Skeletal muscle tissue (tissue), 4 donors: ENCODE measurements around the gene USB1. TPM values are rescaled to one million over a fixed set of nuclear protein-coding genes. Genes with fewer than 3 reads are reported as not detected.

Experiments used
- H3K27ac ChIP-seq: one replicate; pipeline ENCODE4 v1.7.0; 2013; ENCODE audit warnings: mild to moderate bottlenecking, low read depth, low read length, inconsistent platforms
- H3K27me3 ChIP-seq, 3 donors: one replicate each; pipeline ENCODE4 v1.7.0; 2013; ENCODE audit warnings: low read length in 3 of 3; ENCODE audit not compliant: control insufficient read depth in 3 of 3, insufficient read depth in 3 of 3
- H3K36me3 ChIP-seq, 3 donors: one replicate each; pipeline ENCODE4 v1.7.0; 2013; ENCODE audit warnings: low read length in 3 of 3; ENCODE audit not compliant: control insufficient read depth in 3 of 3, insufficient read depth in 3 of 3
- H3K4me1 ChIP-seq, 3 donors: one replicate each; pipeline ENCODE4 v1.7.0; 2013; ENCODE audit warnings: low read length in 3 of 3, mild to moderate bottlenecking in 3 of 3; ENCODE audit not compliant: control insufficient read depth in 3 of 3, insufficient read depth in 3 of 3
- H3K4me3 ChIP-seq, 3 donors: one replicate each; pipeline ENCODE4 v1.7.0; 2013; ENCODE audit warnings: low read length in 3 of 3
- H3K9ac ChIP-seq, 3 donors: one replicate each; pipeline ENCODE4 v1.7.0; 2013; ENCODE audit warnings: low read length in 3 of 3, mild to moderate bottlenecking in 3 of 3, moderate library complexity in 2 of 3, low read depth in 1 of 3
- H3K9me3 ChIP-seq, 3 donors: one replicate each; pipeline ENCODE4 v1.7.0; 2013; ENCODE audit warnings: low read length in 3 of 3; ENCODE audit not compliant: control insufficient read depth in 3 of 3
- total RNA-seq: library from RNA; depleted of rRNA; stranded (reverse); fragments of >200 nt; gene quantifications from one replicate; pipeline ENCODE4 v1.2.3, GENCODE V29; 2014
- donor health status: Osteomylitis.

USB1 gene
- total RNA-seq, 1 donor from 2014 or later: 2.1 TPM

DNA sequence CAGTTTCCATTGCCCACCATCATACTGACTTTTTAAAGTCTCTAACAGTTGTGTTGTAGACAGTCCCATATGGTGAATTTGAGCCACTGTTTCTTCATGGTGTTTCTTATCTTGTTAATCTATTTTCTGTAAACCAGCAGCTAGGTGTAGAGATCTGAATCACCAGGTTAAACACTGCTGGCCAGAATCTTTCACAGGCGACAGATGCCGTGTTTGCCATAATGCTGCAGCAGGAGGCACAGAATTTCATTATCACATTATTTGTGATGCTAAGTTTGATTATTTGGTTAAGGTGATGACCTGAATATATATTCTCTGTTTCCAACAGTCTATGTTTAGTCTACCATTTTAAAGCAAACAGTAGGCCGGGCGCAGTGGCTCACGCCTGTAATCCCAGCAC, 18.8 kb upstream of the USB1 start:
- H3K27ac ChIP-seq: no peak overlapping the region
- H3K36me3 ChIP-seq: no peaks in the 10 kb centered on the region
- peaks cover 6 to 12% (median 10%) of the 10 kb centered on the region in 3 donors for H3K4me1 ChIP-seq
- H3K9me3 ChIP-seq: no peaks in the 10 kb centered on the region
- H3K4me3 ChIP-seq: no peak overlapping the region
- H3K27me3 ChIP-seq: peaks cover 7 to 23% (median 16%) of the 10 kb centered on the region in 3 donors
- no peak overlapping the region for H3K9ac ChIP-seq

DNA sequence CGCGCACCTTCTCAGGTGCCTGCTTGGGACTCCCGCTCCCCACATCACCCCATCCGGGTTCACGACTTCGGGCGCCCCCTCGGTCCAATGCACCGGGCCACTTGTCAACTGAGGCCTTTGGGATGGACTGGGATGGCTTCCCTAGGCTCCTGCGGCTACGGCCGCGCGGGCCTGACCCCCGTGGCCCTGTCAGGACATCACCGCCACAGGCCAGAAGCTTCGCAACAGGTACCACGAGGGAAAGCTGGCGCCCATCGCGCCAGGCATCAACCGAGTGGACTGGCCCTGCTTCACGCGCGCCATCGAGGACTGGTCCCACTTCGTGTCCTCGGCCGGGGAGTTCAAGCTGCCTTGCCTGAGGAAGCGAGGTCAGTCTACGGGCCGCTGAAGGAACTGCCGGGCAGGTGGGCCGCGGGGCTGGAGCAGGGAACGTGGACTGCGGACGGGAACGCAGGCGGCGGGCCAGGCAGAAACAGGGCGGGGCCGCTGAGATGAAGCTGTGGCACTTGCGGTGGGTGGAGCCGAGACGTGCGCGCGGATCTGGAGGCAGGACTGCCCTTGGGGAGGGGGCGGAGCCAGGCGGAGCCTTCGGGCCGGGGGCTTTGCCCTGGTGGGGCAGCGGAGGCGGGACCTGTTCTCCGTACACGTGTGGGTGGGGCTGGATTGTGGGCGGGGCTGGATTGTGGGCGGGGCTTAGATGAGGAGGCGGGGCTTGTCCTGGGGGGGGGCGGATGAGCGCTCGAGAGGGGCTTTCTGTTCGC, 16.6 kb upstream of the USB1 start:
- Histone ChIP-seq H3K27ac (no peak overlapping the region), H3K27me3 (peaks cover 7 to 23% (median 16%) of the 10 kb centered on the region in 3 donors), H3K4me1 (peaks cover 6 to 12% (median 10%) of the 10 kb centered on the region in 3 donors), H3K9ac (peak overlapping the region in 1 of 3 donors; percentile 57), H3K4me3 (peak overlapping the region; percentile 51 to 70 (median 69)), H3K9me3 (no peaks in the 10 kb centered on the region), H3K36me3 (no peaks in the 10 kb centered on the region)

- no peaks in the 10 kb centered on the region for H3K36me3 ChIP-seq
- no peaks in the 10 kb centered on the region for H3K9me3 ChIP-seq
- H3K27ac ChIP-seq: no peak overlapping the region
- peaks cover 7 to 23% (median 16%) of the 10 kb centered on the region in 3 donors for H3K27me3 ChIP-seq
- H3K4me1 ChIP-seq: peaks cover 6 to 12% (median 10%) of the 10 kb centered on the region in 3 donors
- H3K4me3 ChIP-seq: peak overlapping the region; percentile 51 to 70 (median 69)
- H3K9ac ChIP-seq: peak overlapping the region in 1 of 3 donors; percentile 16
Observed at GRCh38 chr16:57985204-57986181, 15.7 kb upstream of the USB1 start.

- H3K27me3 ChIP-seq: peaks cover 7 to 19% (median 16%) of the 10 kb centered on the region in 3 donors
- no peak overlapping the region for H3K27ac ChIP-seq
- H3K36me3 ChIP-seq: no peaks in the 10 kb centered on the region
- no peaks in the 10 kb centered on the region for H3K9me3 ChIP-seq
- no peak overlapping the region for H3K4me3 ChIP-seq
- no peak overlapping the region for H3K9ac ChIP-seq
- H3K4me1 ChIP-seq: peaks cover 6 to 12% (median 10%) of the 10 kb centered on the region in 3 donors
Observed at GRCh38 chr16:57986196-57986595, 15.0 kb upstream of the USB1 start.

GRCh38 chr16:57987441-57988177, 13.6 kb upstream of the USB1 start:
- no peaks in the 10 kb centered on the region for H3K9me3 ChIP-seq
- peaks cover 6 to 12% (median 10%) of the 10 kb centered on the region in 3 donors for H3K4me1 ChIP-seq
- peaks cover 4 to 19% (median 16%) of the 10 kb centered on the region in 3 donors for H3K27me3 ChIP-seq
- H3K27ac ChIP-seq: no peak overlapping the region
- H3K4me3 ChIP-seq: no peak overlapping the region
- no peak overlapping the region for H3K9ac ChIP-seq
- no peaks in the 10 kb centered on the region for H3K36me3 ChIP-seq

DNA sequence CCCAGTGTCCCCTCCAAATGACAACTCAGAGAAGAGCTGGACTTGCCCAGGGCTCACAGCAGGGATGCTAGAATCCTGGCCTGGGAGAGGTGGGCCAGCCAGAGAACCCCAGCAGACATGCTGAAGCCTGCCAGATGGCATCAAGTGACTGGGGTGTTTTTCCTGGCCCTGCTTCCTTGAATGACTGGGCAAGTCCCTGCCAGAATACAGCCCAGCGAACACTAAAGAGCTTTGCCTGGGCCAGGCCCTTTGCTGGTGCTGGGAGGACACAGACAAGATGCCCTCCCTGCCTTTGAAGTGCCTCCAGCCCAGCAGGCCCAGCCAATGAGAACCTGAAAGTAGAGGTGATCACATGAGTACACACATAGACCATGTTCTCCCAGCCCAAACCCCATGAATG, 12.3 kb upstream of the USB1 start:
- no peak overlapping the region for H3K9ac ChIP-seq
- no peak overlapping the region for H3K4me3 ChIP-seq
- peaks cover 6 to 12% (median 10%) of the 10 kb centered on the region in 3 donors for H3K4me1 ChIP-seq
- no peaks in the 10 kb centered on the region for H3K9me3 ChIP-seq
- peaks cover 4 to 14% (median 13%) of the 10 kb centered on the region in 3 donors for H3K27me3 ChIP-seq
- H3K27ac ChIP-seq: no peak overlapping the region
- H3K36me3 ChIP-seq: peaks cover 0 to 3% (median 2%) of the 10 kb centered on the region in 3 donors

- peaks cover 0 to 9% (median 0%) of the 10 kb centered on the region in 3 donors for H3K4me1 ChIP-seq
- no peak overlapping the region for H3K4me3 ChIP-seq
- peaks cover 16 to 19% (median 19%) of the 10 kb centered on the region in 3 donors for H3K36me3 ChIP-seq
- no peak overlapping the region for H3K27ac ChIP-seq
- no peaks in the 10 kb centered on the region for H3K9me3 ChIP-seq
- no peaks in the 10 kb centered on the region for H3K27me3 ChIP-seq
- peak overlapping the region in 1 of 3 donors; percentile 5 for H3K9ac ChIP-seq
Observed at GRCh38 chr16:57991551-57992059, 9.6 kb upstream of the USB1 start.

GRCh38 chr16:57992084-57992483, 9.1 kb upstream of the USB1 start:
- no peak overlapping the region for H3K27ac ChIP-seq
- no peak overlapping the region for H3K4me3 ChIP-seq
- peaks cover 20 to 24% (median 23%) of the 10 kb centered on the region in 3 donors for H3K36me3 ChIP-seq
- no peaks in the 10 kb centered on the region for H3K9me3 ChIP-seq
- H3K27me3 ChIP-seq: no peaks in the 10 kb centered on the region
- peak overlapping the region in 1 of 3 donors; percentile 5 for H3K9ac ChIP-seq
- peaks cover 0 to 9% (median 0%) of the 10 kb centered on the region in 3 donors for H3K4me1 ChIP-seq

GRCh38 chr16:57993438-57993837, 7.8 kb upstream of the USB1 start:
- H3K4me1 ChIP-seq: peaks cover 0 to 11% (median 0%) of the 10 kb centered on the region in 3 donors
- peaks cover 31 to 34% (median 32%) of the 10 kb centered on the region in 3 donors for H3K36me3 ChIP-seq
- no peak overlapping the region for H3K9ac ChIP-seq
- no peak overlapping the region for H3K27ac ChIP-seq
- H3K27me3 ChIP-seq: no peaks in the 10 kb centered on the region
- no peak overlapping the region for H3K4me3 ChIP-seq
- no peaks in the 10 kb centered on the region for H3K9me3 ChIP-seq
